Loucy (cell line): ENCODE results near the gene SRSF7.

Experiments used
- EZH2phosphoT487 ChIP-seq: fragments of 200-600 bp; IDR thresholded peaks from 2 replicates; pipeline ENCODE4 v1.6.1; 2018; ENCODE audit warnings: antibody characterized with exemption, mild to moderate bottlenecking, moderate library complexity, borderline replicate concordance
- TF ChIP-seq, protein P1 (sequence below): fragments of 200-600 bp; sonication (generic); conservative IDR thresholded peaks from 2 replicates; pipeline ENCODE4 v1.5.1; 2014; ENCODE audit warnings: mild to moderate bottlenecking, antibody characterized with exemption, low read length

DNA sequence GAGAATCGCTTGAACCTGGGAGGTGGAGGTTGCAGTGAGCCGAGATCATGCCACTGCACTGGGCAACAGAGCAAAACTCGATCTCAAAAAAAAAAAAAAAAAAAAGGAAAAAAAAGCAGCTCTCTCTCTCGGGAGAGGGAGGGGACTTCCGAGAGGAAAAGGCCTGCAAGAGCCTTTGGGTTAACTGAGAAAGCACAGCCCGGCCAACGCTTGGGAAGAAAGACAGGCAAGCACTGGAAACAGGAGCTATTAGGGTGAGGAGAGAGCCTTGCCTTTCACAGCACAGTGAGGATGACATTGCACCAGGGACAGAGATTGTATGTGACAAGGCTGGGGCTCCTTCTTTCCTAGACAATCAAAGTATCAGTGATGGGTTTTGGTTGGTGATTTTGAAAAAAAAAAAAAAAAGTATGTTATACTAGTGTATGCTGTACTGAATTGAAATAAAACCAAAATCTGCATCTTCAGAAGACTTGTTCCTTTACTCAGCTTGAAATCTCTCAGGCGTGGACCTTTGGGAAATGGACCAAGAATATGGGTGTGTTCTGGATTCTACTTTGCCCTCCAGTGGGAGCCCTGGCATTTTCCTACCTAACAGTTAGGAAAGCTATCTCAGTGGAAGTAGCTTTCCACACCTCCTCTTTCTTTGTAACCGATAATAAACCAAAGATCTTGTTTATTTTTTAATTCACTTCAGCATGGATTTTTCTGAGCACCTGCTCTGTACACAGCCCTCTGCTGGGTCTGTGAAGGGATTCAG lies 16.7 kb downstream of the SRSF7 start:
- TF ChIP-seq, protein P1, sequence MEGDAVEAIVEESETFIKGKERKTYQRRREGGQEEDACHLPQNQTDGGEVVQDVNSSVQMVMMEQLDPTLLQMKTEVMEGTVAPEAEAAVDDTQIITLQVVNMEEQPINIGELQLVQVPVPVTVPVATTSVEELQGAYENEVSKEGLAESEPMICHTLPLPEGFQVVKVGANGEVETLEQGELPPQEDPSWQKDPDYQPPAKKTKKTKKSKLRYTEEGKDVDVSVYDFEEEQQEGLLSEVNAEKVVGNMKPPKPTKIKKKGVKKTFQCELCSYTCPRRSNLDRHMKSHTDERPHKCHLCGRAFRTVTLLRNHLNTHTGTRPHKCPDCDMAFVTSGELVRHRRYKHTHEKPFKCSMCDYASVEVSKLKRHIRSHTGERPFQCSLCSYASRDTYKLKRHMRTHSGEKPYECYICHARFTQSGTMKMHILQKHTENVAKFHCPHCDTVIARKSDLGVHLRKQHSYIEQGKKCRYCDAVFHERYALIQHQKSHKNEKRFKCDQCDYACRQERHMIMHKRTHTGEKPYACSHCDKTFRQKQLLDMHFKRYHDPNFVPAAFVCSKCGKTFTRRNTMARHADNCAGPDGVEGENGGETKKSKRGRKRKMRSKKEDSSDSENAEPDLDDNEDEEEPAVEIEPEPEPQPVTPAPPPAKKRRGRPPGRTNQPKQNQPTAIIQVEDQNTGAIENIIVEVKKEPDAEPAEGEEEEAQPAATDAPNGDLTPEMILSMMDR = no peak
- no peak for TF ChIP-seq EZH2phosphoT487
